HCT116 (cell line): Measurements from ENCODE around the gene OR2S2. TPM values are rescaled to one million over a fixed set of nuclear protein-coding genes. Genes with fewer than 3 reads are reported as not detected.

Source experiments
- ATAC-seq: fragments of 200-7000 bp; cut with Tn5 transposase; 2 replicates; pipeline ENCODE4 v1.9.1; 2020; ENCODE audit warnings: mild to moderate bottlenecking, moderate library complexity
- BruUV-seq: library from RNA; stranded (reverse); fragments of 400-500 nt; replicated peaks from 2 replicates; lab custom pipeline; 2021; lab: Mats Ljungman, UMichigan
- CTCF ChIA-PET: fragments of 300-600 bp; sonication (Branson Sonifier 250); formaldehyde crosslinking; loops from one replicate; lab custom pipeline; 2021; ENCODE audit warnings: antibody characterized with exemption; lab: Charles Lee
- POLR2A ChIA-PET: fragments of 300-600, 350-600 bp; sonication (Branson Sonifier 250); formaldehyde crosslinking; loops from one replicate; lab custom pipeline; 2021; ENCODE audit warnings: antibody characterized with exemption; lab: Charles Lee
- RAD21 ChIA-PET, 2 experiments: fragments of 300-600 bp; sonication (Branson Sonifier 250); formaldehyde crosslinking; loops; one replicate each; lab custom pipeline; 2023; ENCODE audit warnings: low total read pairs in 2 of 2; ENCODE audit not compliant: uncharacterized antibody in 2 of 2, unreplicated experiment in 2 of 2, low non-redundant PET in 1 of 2; lab: Charles Lee
- DNase-seq: peaks from one replicate; pipeline ENCODE4 v3.0.0-alpha.2; 2010; ENCODE audit warnings: low read depth, low spot score
- H2AFZ ChIP-seq: fragments of 200-600 bp; shearing (Covaris generic), sonication (generic); 2 replicates; pipeline ENCODE4 v1.6.1; 2017; ENCODE audit warnings: low read depth, mixed run types, mixed read lengths, antibody characterized with exemption, low read length; ENCODE audit not compliant: poor library complexity, severe bottlenecking
- H3K27ac ChIP-seq: 2 replicates; pipeline ENCODE4 v1.5.1; 2012; ENCODE audit warnings: low read depth, low read length
- H3K27me3 ChIP-seq: fragments of 200-600 bp; sonication (generic); 2 replicates; pipeline ENCODE4 v1.6.1; 2016; ENCODE audit warnings: mixed run types, low read length, mixed read lengths; ENCODE audit not compliant: insufficient read depth
- H3K36me3 ChIP-seq, 2 experiments: fragments of 200-500 bp in 1 of 2; fragments of 200-600 bp in 1 of 2; sonication (Bioruptor generic) in 1 of 2; sonication (generic) in 1 of 2; 2 replicates each; pipeline versions ENCODE4 v1.5.1 to v1.6.1; 2014 to 2016; ENCODE audit warnings: low read length in 2 of 2, inconsistent platforms in 1 of 2, mixed read lengths in 1 of 2, mixed run types in 1 of 2; ENCODE audit not compliant: insufficient read depth in 2 of 2, control insufficient read depth in 1 of 2
- H3K4me1 ChIP-seq, 2 experiments: fragments of 200-600 bp in 1 of 2; sonication (generic) in 1 of 2; 2 replicates each; pipeline versions ENCODE4 v1.5.1 to v1.6.1; 2012 to 2017; ENCODE audit warnings: low read length in 2 of 2, inconsistent platforms in 1 of 2, mild to moderate bottlenecking in 1 of 2, mixed read lengths in 1 of 2, mixed run types in 1 of 2, moderate library complexity in 1 of 2; ENCODE audit not compliant: insufficient read depth in 2 of 2, control insufficient read depth in 1 of 2
- H3K4me2 ChIP-seq: fragments of 200-600 bp; sonication (generic); 2 replicates; pipeline ENCODE4 v1.6.1; 2017; ENCODE audit warnings: mixed run types, low read length, mixed read lengths
- H3K4me3 ChIP-seq, 2 experiments: fragments of 200-600 bp in 1 of 2; sonication (generic) in 1 of 2; replicated peaks in 1 of 2; 2 replicates each; pipeline ENCODE4 v1.5.1; 2011 to 2016; ENCODE audit warnings: low read length in 2 of 2, control low read depth in 1 of 2, low read depth in 1 of 2, mild to moderate bottlenecking in 1 of 2, mixed read lengths in 1 of 2, mixed run types in 1 of 2
- H3K79me2 ChIP-seq: fragments of 200-600 bp; sonication (generic); 2 replicates; pipeline ENCODE4 v1.6.1; 2017; ENCODE audit warnings: mild to moderate bottlenecking, mixed run types, low read length, moderate library complexity, mixed read lengths; ENCODE audit not compliant: insufficient read depth
- H3K9ac ChIP-seq: fragments of 200-600 bp; sonication (generic); 2 replicates; pipeline ENCODE4 v1.6.1; 2016; ENCODE audit warnings: low read length, mixed read lengths
- H3K9me2 ChIP-seq: fragments of 200-600 bp; sonication (generic), shearing (Covaris generic); 2 replicates; pipeline ENCODE4 v1.6.1; 2017; ENCODE audit warnings: mixed run types, mild to moderate bottlenecking, moderate library complexity; ENCODE audit not compliant: insufficient read depth
- H3K9me3 ChIP-seq, 2 experiments: fragments of 200-500 bp in 1 of 2; fragments of 200-600 bp in 1 of 2; sonication (Bioruptor generic) in 1 of 2; sonication (generic) in 1 of 2; 2 replicates each; pipeline ENCODE4 v1.6.1; 2014 to 2017; ENCODE audit warnings: low read length in 2 of 2, mixed read lengths in 2 of 2, inconsistent platforms in 1 of 2, low read depth in 1 of 2, mild to moderate bottlenecking in 1 of 2, mixed run types in 1 of 2, moderate library complexity in 1 of 2; ENCODE audit not compliant: control insufficient read depth in 1 of 2, insufficient read depth in 1 of 2
- H4K20me1 ChIP-seq: fragments of 200-600 bp; sonication (generic), shearing (Covaris generic); 2 replicates; pipeline ENCODE4 v1.6.1; 2017; ENCODE audit warnings: mixed run types, mild to moderate bottlenecking, moderate library complexity; ENCODE audit not compliant: insufficient read depth
- EGR1 ChIP-seq: IDR thresholded peaks from 2 replicates; pipeline ENCODE4 v1.6.1; 2012; ENCODE audit warnings: low read depth
- FOSL1 ChIP-seq: IDR thresholded peaks from 2 replicates; pipeline ENCODE4 v1.6.1; 2012; ENCODE audit warnings: low read depth
- JUND ChIP-seq: IDR thresholded peaks from 2 replicates; pipeline ENCODE4 v1.6.1; 2012
- POLR2A ChIP-seq: IDR thresholded peaks from 2 replicates; pipeline ENCODE4 v1.7.0; 2011; ENCODE audit warnings: borderline replicate concordance; ENCODE audit not compliant: insufficient read depth, insufficient read length; ENCODE audit errors: extremely low read depth
- SP1 ChIP-seq: IDR thresholded peaks from 2 replicates; pipeline ENCODE4 v1.6.1; 2012; ENCODE audit warnings: low read depth
- SRF ChIP-seq: IDR thresholded peaks from 2 replicates; pipeline ENCODE4 v1.6.1; 2012; ENCODE audit warnings: low read depth
- TCF7L2 ChIP-seq: IDR thresholded peaks from 2 replicates; pipeline ENCODE4 v1.7.0; 2011; ENCODE audit warnings: borderline replicate concordance, inconsistent platforms; ENCODE audit not compliant: insufficient read depth, insufficient read length; ENCODE audit errors: extremely low read depth
- YY1 ChIP-seq: IDR thresholded peaks from 2 replicates; pipeline ENCODE4 v1.6.1; 2011; ENCODE audit warnings: low read length, low read depth, moderate library complexity, mild to moderate bottlenecking; ENCODE audit not compliant: insufficient replicate concordance; ENCODE audit errors: extremely low read depth
- ZFX ChIP-seq: fragments of 450-650 bp; IDR thresholded peaks from 2 replicates; pipeline ENCODE4 v1.6.1; 2017
- intact Hi-C: fragments of 100-400 bp; cut with micrococcal nuclease; formaldehyde crosslinking; loops from 2 replicates; pipeline ENCODE4 v1.10.0; 2022
- total RNA-seq: library from RNA; stranded (reverse); gene quantifications from one replicate; pipeline ENCODE4 v1.2.1, GENCODE V29; 2021; ENCODE audit not compliant: unreplicated experiment
- TF ChIP-seq, protein P1 (sequence below): IDR thresholded peaks from 2 replicates; pipeline ENCODE4 v1.6.1; 2012; ENCODE audit warnings: low read depth
- TF ChIP-seq, protein P2 (sequence below), 3 experiments: fragments of 200-600 bp in 1 of 3; sonication (generic) in 1 of 3; IDR thresholded peaks in 2 of 3; conservative IDR thresholded peaks in 1 of 3; 2 replicates each; pipeline ENCODE4 v1.5.1; 2012 to 2017; ENCODE audit warnings: low read depth in 2 of 3, low read length in 2 of 3, antibody characterized with exemption in 1 of 3, borderline replicate concordance in 1 of 3, control low read depth in 1 of 3, mild to moderate bottlenecking in 1 of 3, mixed read lengths in 1 of 3, mixed run types in 1 of 3, moderate library complexity in 1 of 3; ENCODE audit not compliant: insufficient read depth in 1 of 3
- TF ChIP-seq, protein P3 (sequence below): IDR thresholded peaks from 2 replicates; pipeline ENCODE4 v1.6.1; 2011; ENCODE audit warnings: mild to moderate bottlenecking, low read length, moderate library complexity; ENCODE audit not compliant: insufficient replicate concordance; ENCODE audit errors: extremely low read depth

Gene OR2S2
- total RNA-seq, 1 experiment from 2014 or later: not detected

DNA sequence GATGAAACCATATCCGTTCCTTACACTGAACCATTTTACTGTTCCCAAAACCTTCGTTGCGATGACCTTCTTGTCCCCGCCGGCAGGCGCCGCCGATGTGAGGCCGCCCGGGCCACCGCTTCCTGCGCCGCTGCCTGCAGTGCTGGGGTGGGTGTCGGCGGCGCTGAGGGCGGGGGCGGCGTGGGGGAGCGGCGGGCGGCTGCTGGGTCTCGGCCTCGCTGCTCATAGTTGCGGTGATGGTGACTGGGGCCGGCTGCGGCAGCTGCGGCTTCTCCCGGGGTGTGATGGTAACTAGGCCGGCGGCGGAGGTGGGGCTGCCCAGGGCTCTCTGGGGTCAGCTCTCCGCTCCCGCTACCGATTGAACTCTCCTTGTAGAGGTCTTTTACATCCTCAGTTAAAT lies 14.1 kb upstream of the OR2S2 start:
- ChIA-PET CTCF (no interaction called here), RAD21 (no interaction called here)

More for the DNA sequence above, 14.1 kb upstream of the OR2S2 start:
- BruUV-seq: no TSS peak
- Histone ChIP-seq H3K9me3 (no peaks in the 10 kb centered on the region), H2AFZ (no peak overlapping the region), H3K27ac (no peak overlapping the region), H3K9me2 (no peaks in the 10 kb centered on the region), H3K36me3 (no peaks in the 10 kb centered on the region), H3K4me2 (no peak overlapping the region), H3K4me3 (no peak overlapping the region), H4K20me1 (no peaks in the 10 kb centered on the region), H3K27me3 (no peaks in the 10 kb centered on the region), H3K79me2 (no peaks in the 10 kb centered on the region), H3K9ac (no peak overlapping the region), H3K4me1 (no peaks in the 10 kb centered on the region)
- intact Hi-C loops: no loop called here
- POLR2A ChIA-PET: no interaction called here
- ATAC-seq (no peak), DNase-seq (no peak)
- TF ChIP-seq ZFX: no peak
- TF ChIP-seq EGR1: no peak
- no peak for TF ChIP-seq SP1
- TF ChIP-seq, protein P1, sequence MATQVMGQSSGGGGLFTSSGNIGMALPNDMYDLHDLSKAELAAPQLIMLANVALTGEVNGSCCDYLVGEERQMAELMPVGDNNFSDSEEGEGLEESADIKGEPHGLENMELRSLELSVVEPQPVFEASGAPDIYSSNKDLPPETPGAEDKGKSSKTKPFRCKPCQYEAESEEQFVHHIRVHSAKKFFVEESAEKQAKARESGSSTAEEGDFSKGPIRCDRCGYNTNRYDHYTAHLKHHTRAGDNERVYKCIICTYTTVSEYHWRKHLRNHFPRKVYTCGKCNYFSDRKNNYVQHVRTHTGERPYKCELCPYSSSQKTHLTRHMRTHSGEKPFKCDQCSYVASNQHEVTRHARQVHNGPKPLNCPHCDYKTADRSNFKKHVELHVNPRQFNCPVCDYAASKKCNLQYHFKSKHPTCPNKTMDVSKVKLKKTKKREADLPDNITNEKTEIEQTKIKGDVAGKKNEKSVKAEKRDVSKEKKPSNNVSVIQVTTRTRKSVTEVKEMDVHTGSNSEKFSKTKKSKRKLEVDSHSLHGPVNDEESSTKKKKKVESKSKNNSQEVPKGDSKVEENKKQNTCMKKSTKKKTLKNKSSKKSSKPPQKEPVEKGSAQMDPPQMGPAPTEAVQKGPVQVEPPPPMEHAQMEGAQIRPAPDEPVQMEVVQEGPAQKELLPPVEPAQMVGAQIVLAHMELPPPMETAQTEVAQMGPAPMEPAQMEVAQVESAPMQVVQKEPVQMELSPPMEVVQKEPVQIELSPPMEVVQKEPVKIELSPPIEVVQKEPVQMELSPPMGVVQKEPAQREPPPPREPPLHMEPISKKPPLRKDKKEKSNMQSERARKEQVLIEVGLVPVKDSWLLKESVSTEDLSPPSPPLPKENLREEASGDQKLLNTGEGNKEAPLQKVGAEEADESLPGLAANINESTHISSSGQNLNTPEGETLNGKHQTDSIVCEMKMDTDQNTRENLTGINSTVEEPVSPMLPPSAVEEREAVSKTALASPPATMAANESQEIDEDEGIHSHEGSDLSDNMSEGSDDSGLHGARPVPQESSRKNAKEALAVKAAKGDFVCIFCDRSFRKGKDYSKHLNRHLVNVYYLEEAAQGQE: no peak
- TF ChIP-seq FOSL1: no peak
- no peak for TF ChIP-seq TCF7L2
- no peak for TF ChIP-seq SRF
- TF ChIP-seq, protein P2, sequence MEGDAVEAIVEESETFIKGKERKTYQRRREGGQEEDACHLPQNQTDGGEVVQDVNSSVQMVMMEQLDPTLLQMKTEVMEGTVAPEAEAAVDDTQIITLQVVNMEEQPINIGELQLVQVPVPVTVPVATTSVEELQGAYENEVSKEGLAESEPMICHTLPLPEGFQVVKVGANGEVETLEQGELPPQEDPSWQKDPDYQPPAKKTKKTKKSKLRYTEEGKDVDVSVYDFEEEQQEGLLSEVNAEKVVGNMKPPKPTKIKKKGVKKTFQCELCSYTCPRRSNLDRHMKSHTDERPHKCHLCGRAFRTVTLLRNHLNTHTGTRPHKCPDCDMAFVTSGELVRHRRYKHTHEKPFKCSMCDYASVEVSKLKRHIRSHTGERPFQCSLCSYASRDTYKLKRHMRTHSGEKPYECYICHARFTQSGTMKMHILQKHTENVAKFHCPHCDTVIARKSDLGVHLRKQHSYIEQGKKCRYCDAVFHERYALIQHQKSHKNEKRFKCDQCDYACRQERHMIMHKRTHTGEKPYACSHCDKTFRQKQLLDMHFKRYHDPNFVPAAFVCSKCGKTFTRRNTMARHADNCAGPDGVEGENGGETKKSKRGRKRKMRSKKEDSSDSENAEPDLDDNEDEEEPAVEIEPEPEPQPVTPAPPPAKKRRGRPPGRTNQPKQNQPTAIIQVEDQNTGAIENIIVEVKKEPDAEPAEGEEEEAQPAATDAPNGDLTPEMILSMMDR (IDR thresholded peaks at IDR 0.05 in 2 of 3, conservative IDR thresholded peaks at IDR 0.05 in 1 of 3; ENCODE audit: borderline replicate concordance in 1 of 3, insufficient read depth in 1 of 3, low read depth in 2 of 3, low read length in 2 of 3): no peak
- no peak for TF ChIP-seq YY1
- no peak for TF ChIP-seq JUND
- TF ChIP-seq, protein P3, sequence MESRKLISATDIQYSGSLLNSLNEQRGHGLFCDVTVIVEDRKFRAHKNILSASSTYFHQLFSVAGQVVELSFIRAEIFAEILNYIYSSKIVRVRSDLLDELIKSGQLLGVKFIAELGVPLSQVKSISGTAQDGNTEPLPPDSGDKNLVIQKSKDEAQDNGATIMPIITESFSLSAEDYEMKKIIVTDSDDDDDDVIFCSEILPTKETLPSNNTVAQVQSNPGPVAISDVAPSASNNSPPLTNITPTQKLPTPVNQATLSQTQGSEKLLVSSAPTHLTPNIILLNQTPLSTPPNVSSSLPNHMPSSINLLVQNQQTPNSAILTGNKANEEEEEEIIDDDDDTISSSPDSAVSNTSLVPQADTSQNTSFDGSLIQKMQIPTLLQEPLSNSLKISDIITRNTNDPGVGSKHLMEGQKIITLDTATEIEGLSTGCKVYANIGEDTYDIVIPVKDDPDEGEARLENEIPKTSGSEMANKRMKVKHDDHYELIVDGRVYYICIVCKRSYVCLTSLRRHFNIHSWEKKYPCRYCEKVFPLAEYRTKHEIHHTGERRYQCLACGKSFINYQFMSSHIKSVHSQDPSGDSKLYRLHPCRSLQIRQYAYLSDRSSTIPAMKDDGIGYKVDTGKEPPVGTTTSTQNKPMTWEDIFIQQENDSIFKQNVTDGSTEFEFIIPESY: no peak
- no peak for TF ChIP-seq POLR2A
